Measurements from ENCODE around the gene FNDC3A. TPM values are rescaled to one million over a fixed set of nuclear protein-coding genes. Genes with fewer than 3 reads are reported as not detected.
A peak's percentile ranks its signal among the peaks of the same experiment; 100 is the strongest.

The FNDC3A gene
- total and polyA plus RNA-seq, 4 donors = 14.9 to 70.2 (median 47.3) TPM

GRCh38 chr13:49226613-49227012 is 250.9 kb downstream of the FNDC3A start:
- H3K36me3 ChIP-seq (ENCODE audit: control insufficient read depth in 1 of 2, insufficient read depth in 2 of 2, low read length in 1 of 2) = no peaks in the 10 kb centered on the region
- no peak overlapping the region for H3K4me3 ChIP-seq (ENCODE audit: low read length in 2 of 2)
- no peaks in the 10 kb centered on the region for H3K9me3 ChIP-seq (ENCODE audit: control insufficient read depth, low read length)
- DNase-seq (no peak), ATAC-seq (ENCODE audit: low FRiP score) (no peak)
- no peaks in the 10 kb centered on the region for H3K4me1 ChIP-seq (ENCODE audit: control insufficient read depth in 1 of 2, insufficient read depth in 2 of 2, low read length in 2 of 2)
- WGBS, 2 donors = 92 to 96% methylated on average over 5 of the region's 5 CpGs
- H3K27me3 ChIP-seq (ENCODE audit: control insufficient read depth in 1 of 2, insufficient read depth in 2 of 2, low read length in 1 of 2) = no peaks in the 10 kb centered on the region
- intact Hi-C loops (cut with DNase I) = no loop called here
- no peak overlapping the region for H3K27ac ChIP-seq (ENCODE audit: low read depth in 1 of 2, low read length in 2 of 2)

- H3K4me3 ChIP-seq (ENCODE audit: low read length in 2 of 2) = no peak overlapping the region
- WGBS, 2 donors = 91 to 98% methylated on average over 3 of the region's 3 CpGs
- intact Hi-C loops (cut with DNase I) = no loop called here
- H3K4me1 ChIP-seq (ENCODE audit: control insufficient read depth in 1 of 2, insufficient read depth in 2 of 2, low read length in 2 of 2) = no peaks in the 10 kb centered on the region
- H3K36me3 ChIP-seq (ENCODE audit: control insufficient read depth in 1 of 2, insufficient read depth in 2 of 2, low read length in 1 of 2) = no peaks in the 10 kb centered on the region
- H3K27me3 ChIP-seq (ENCODE audit: control insufficient read depth in 1 of 2, insufficient read depth in 2 of 2, low read length in 1 of 2) = no peaks in the 10 kb centered on the region
- ATAC-seq (ENCODE audit: low FRiP score) (no peak), DNase-seq (no peak)
- no peaks in the 10 kb centered on the region for H3K9me3 ChIP-seq (ENCODE audit: control insufficient read depth, low read length)
- no peak overlapping the region for H3K27ac ChIP-seq (ENCODE audit: low read depth in 1 of 2, low read length in 2 of 2)
Measured at GRCh38 chr13:49234741-49235140, 259.0 kb downstream of the FNDC3A start.

GRCh38 chr13:49235856-49236431 is 260.2 kb downstream of the FNDC3A start:
- ATAC-seq (ENCODE audit: low FRiP score) = no peak
- no peak for DNase-seq
- Histone ChIP-seq H3K4me3 (ENCODE audit: low read length in 2 of 2) (no peak overlapping the region), H3K36me3 (ENCODE audit: control insufficient read depth in 1 of 2, insufficient read depth in 2 of 2, low read length in 1 of 2) (no peaks in the 10 kb centered on the region), H3K4me1 (ENCODE audit: control insufficient read depth in 1 of 2, insufficient read depth in 2 of 2, low read length in 2 of 2) (no peaks in the 10 kb centered on the region), H3K9me3 (ENCODE audit: control insufficient read depth, low read length) (no peaks in the 10 kb centered on the region), H3K27ac (ENCODE audit: low read depth in 1 of 2, low read length in 2 of 2) (no peak overlapping the region), H3K27me3 (ENCODE audit: control insufficient read depth in 1 of 2, insufficient read depth in 2 of 2, low read length in 1 of 2) (no peaks in the 10 kb centered on the region)
- intact Hi-C loops (cut with DNase I) = no loop called here
- WGBS, 2 donors = 67 to 68% methylated on average over 6 of the region's 6 CpGs

- intact Hi-C loops (cut with DNase I) = no loop called here
- ATAC-seq (ENCODE audit: low FRiP score) (no peak), DNase-seq (no peak)
- 97 to 98% methylated on average over 2 of the region's 2 CpGs for WGBS, 2 donors
- H3K36me3 ChIP-seq (ENCODE audit: control insufficient read depth in 1 of 2, insufficient read depth in 2 of 2, low read length in 1 of 2) = no peaks in the 10 kb centered on the region
- H3K27ac ChIP-seq (ENCODE audit: low read depth in 1 of 2, low read length in 2 of 2) = no peak overlapping the region
- H3K27me3 ChIP-seq (ENCODE audit: control insufficient read depth in 1 of 2, insufficient read depth in 2 of 2, low read length in 1 of 2) = no peaks in the 10 kb centered on the region
- H3K9me3 ChIP-seq (ENCODE audit: control insufficient read depth, low read length) = no peaks in the 10 kb centered on the region
- H3K4me3 ChIP-seq (ENCODE audit: low read length in 2 of 2) = no peak overlapping the region
- no peaks in the 10 kb centered on the region for H3K4me1 ChIP-seq (ENCODE audit: control insufficient read depth in 1 of 2, insufficient read depth in 2 of 2, low read length in 2 of 2)
Measured at GRCh38 chr13:49238621-49239020, 262.9 kb downstream of the FNDC3A start.

- Histone ChIP-seq H3K9me3 (ENCODE audit: control insufficient read depth, low read length) (no peaks in the 10 kb centered on the region), H3K27ac (ENCODE audit: low read depth in 1 of 2, low read length in 2 of 2) (no peak overlapping the region), H3K27me3 (ENCODE audit: control insufficient read depth in 1 of 2, insufficient read depth in 2 of 2, low read length in 1 of 2) (no peaks in the 10 kb centered on the region), H3K4me1 (ENCODE audit: control insufficient read depth in 1 of 2, insufficient read depth in 2 of 2, low read length in 2 of 2) (no peaks in the 10 kb centered on the region), H3K36me3 (ENCODE audit: control insufficient read depth in 1 of 2, insufficient read depth in 2 of 2, low read length in 1 of 2) (no peaks in the 10 kb centered on the region), H3K4me3 (ENCODE audit: low read length in 2 of 2) (no peak overlapping the region)
- DNase-seq (no peak), ATAC-seq (ENCODE audit: low FRiP score) (no peak)
- 62 to 70% methylated on average over 4 of the region's 4 CpGs for WGBS, 2 donors
- intact Hi-C loops (cut with DNase I) = loop anchor here in 1 of 2 donors (10.0 kb wide), 1 partner anchor 135 kb away; no protein-coding TSS in a partner anchor
Measured at GRCh38 chr13:49240017-49240416, 264.3 kb downstream of the FNDC3A start.

- DNase-seq = no peak
Measured at GRCh38 chr13:49241296-49241695, 265.6 kb downstream of the FNDC3A start.

GRCh38 chr13:49245101-49245500 is 269.4 kb downstream of the FNDC3A start:
- peaks cover 0 to 2% of the 10 kb centered on the region in 2 donors for H3K4me1 ChIP-seq (ENCODE audit: control insufficient read depth in 1 of 2, insufficient read depth in 2 of 2, low read length in 2 of 2)
- no peaks in the 10 kb centered on the region for H3K9me3 ChIP-seq (ENCODE audit: control insufficient read depth, low read length)
- H3K36me3 ChIP-seq (ENCODE audit: control insufficient read depth in 1 of 2, insufficient read depth in 2 of 2, low read length in 1 of 2) = no peaks in the 10 kb centered on the region
- H3K4me3 ChIP-seq (ENCODE audit: low read length in 2 of 2) = no peak overlapping the region
- intact Hi-C loops (cut with DNase I) = loop anchor here in 1 of 2 donors (10.0 kb wide), 1 partner anchor 140 kb away; no protein-coding TSS in a partner anchor
- ATAC-seq (ENCODE audit: low FRiP score) (no peak), DNase-seq (no peak)
- no peaks in the 10 kb centered on the region for H3K27me3 ChIP-seq (ENCODE audit: control insufficient read depth in 1 of 2, insufficient read depth in 2 of 2, low read length in 1 of 2)
- H3K27ac ChIP-seq (ENCODE audit: low read depth in 1 of 2, low read length in 2 of 2) = no peak overlapping the region

More at GRCh38 chr13:49241296-49241695, 265.6 kb downstream of the FNDC3A start:
- no peak for ATAC-seq (ENCODE audit: low FRiP score)
- Histone ChIP-seq H3K27ac (ENCODE audit: low read depth in 1 of 2, low read length in 2 of 2) (no peak overlapping the region), H3K36me3 (ENCODE audit: control insufficient read depth in 1 of 2, insufficient read depth in 2 of 2, low read length in 1 of 2) (no peaks in the 10 kb centered on the region), H3K27me3 (ENCODE audit: control insufficient read depth in 1 of 2, insufficient read depth in 2 of 2, low read length in 1 of 2) (no peaks in the 10 kb centered on the region), H3K9me3 (ENCODE audit: control insufficient read depth, low read length) (no peaks in the 10 kb centered on the region), H3K4me3 (ENCODE audit: low read length in 2 of 2) (no peak overlapping the region), H3K4me1 (ENCODE audit: control insufficient read depth in 1 of 2, insufficient read depth in 2 of 2, low read length in 2 of 2) (no peaks in the 10 kb centered on the region)
- intact Hi-C loops (cut with DNase I) = loop anchor here in 1 of 2 donors (10.0 kb wide), 1 partner anchor 136 kb away; no protein-coding TSS in a partner anchor
- 31 to 35% methylated on average over 7 of the region's 7 CpGs for WGBS, 2 donors

- Histone ChIP-seq H3K36me3 (ENCODE audit: control insufficient read depth in 1 of 2, insufficient read depth in 2 of 2, low read length in 1 of 2) (peaks cover 0 to under 1% of the 10 kb centered on the region in 2 donors), H3K4me3 (ENCODE audit: low read length in 2 of 2) (peak overlapping the region; percentile 48 to 55), H3K27me3 (ENCODE audit: control insufficient read depth in 1 of 2, insufficient read depth in 2 of 2, low read length in 1 of 2) (no peaks in the 10 kb centered on the region), H3K9me3 (ENCODE audit: control insufficient read depth, low read length) (no peaks in the 10 kb centered on the region), H3K4me1 (ENCODE audit: control insufficient read depth in 1 of 2, insufficient read depth in 2 of 2, low read length in 2 of 2) (peaks cover 2% of the 10 kb centered on the region in 2 donors), H3K27ac (ENCODE audit: low read depth in 1 of 2, low read length in 2 of 2) (peak overlapping the region; percentile 28 to 85)
- intact Hi-C loops (cut with DNase I) = loop anchor here in 1 of 2 donors (10.0 kb wide), 1 partner anchor 142 kb away; no protein-coding TSS in a partner anchor
- WGBS, 2 donors = 23 to 24% methylated on average over 4 of the region's 4 CpGs
- ATAC-seq (ENCODE audit: low FRiP score) (peak; percentile 77), DNase-seq (no peak)
Measured at GRCh38 chr13:49246850-49247642, 271.3 kb downstream of the FNDC3A start.
